Renal pelvis (tissue), 4 donors: ENCODE measurements around the gene RECQL5. TPM values are rescaled to one million over a fixed set of nuclear protein-coding genes. Genes with fewer than 3 reads are reported as not detected.
"Not testable (repeated sequence)": the region's sequence is repeated elsewhere in the genome, so short reads cannot be mapped to it uniquely, and the experiment has no call there.

Source experiments
- DNase-seq: peaks from one replicate; pipeline ENCODE4 v3.0.0-alpha.2; 2013
- polyA plus RNA-seq, 3 donors: library from polyadenylated mRNA; unstranded; fragments of 120-200 nt; gene quantifications; one replicate each; pipeline ENCODE4 v1.2.1, GENCODE V29; 2013; ENCODE audit not compliant: insufficient read length in 3 of 3

Gene RECQL5
- polyA plus RNA-seq, 3 donors, result 43.5 to 62.4 (median 55.2) TPM

DNA sequence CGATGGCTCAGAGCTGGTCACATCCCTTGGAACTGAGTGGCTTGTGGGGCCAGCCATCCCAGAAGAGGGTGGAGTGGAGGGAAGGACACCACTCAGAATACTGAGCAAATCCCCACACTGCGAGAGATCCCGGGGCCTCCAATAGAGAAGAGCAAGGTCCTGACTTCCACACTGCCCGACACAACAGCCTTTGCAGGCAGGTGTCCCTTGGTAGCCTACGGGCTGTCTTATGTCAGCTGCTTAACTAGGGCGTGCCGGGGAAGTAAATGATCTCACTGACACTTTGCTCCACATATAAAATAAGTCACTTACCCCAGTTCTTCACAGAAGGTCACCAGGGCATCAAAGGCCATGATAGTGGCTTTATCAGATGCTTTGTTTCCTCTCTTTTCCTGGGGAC is 16.1 kb downstream of the RECQL5 start:
- DNase-seq, result no peak

DNA sequence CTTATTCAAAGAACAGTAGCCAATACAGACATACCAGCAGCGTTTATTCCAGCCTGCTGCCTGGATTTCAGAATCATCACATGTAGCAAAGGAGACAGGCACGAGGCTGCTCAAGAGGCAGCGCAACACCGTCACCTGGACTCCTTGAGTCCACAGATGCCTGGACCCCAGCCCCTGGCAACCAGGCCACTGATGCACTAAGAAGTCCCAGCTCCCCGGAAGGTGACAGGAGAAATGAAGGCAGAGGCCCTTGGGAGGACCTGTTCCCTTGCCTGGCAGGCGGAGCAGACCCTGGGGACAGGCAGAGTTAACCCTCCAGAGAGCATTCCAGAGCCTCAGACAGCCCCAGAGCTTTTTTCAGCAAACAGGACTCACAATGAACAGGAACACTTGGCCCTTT is 17.3 kb downstream of the RECQL5 start:
- no peak for DNase-seq

DNA sequence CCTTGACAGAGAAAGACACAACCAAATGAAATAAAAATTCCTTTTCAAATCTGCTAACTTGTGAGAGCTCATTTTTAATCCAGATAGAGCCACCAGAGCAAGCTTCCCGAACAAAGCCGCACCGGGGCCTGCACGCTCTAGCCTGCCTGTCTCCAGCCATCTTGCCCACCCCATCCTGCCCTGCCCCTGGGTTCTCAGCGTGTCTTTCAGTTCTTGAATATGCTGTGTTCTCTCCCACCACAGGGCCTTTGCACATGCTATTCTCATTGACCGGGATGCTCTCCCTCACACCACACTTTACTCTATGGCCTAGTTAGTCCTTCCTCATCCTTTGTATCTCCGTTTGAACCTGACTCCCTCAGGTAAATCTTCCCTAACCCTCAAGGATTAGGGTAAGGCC is 19.0 kb downstream of the RECQL5 start:
- no peak for DNase-seq

DNA sequence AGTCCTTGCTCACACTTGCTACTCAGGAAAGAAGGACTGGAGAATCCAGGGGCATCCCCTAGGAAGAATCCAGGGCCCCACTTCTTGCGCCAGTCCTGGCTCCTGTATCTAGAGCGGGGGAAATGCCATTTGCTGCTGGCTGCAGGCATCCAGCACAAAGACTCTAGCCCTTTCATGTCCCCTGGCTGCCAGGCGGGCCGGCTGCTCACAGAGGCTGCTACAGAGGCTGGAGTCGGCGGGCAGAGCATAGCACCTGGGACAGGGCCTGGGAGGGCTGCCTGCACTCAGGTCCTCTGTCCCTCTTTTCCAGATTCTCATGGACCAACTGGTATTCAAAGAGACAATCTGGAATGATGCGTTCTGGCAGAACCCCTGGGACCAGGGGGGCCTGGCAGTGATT is 19.9 kb downstream of the RECQL5 start:
- no peak for DNase-seq

DNA sequence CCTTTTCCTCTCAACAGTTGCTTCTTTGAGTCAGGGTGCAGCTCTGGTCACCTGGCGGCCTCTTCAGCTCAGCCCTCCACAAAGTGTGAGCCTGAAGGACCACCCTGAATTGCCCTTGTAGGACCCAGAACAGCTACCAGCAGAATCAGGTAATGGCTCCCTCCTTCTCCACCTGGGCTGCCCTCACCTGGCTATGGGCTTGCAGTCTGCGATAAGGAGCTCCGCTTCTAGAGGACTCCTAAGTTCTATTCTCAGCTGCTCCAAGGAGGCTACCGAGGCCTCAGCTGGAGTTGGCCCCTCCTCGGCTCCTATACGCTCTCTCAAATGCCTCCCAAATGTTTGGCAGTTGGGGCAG is 20.3 kb downstream of the RECQL5 start:
- no peak for DNase-seq

DNA sequence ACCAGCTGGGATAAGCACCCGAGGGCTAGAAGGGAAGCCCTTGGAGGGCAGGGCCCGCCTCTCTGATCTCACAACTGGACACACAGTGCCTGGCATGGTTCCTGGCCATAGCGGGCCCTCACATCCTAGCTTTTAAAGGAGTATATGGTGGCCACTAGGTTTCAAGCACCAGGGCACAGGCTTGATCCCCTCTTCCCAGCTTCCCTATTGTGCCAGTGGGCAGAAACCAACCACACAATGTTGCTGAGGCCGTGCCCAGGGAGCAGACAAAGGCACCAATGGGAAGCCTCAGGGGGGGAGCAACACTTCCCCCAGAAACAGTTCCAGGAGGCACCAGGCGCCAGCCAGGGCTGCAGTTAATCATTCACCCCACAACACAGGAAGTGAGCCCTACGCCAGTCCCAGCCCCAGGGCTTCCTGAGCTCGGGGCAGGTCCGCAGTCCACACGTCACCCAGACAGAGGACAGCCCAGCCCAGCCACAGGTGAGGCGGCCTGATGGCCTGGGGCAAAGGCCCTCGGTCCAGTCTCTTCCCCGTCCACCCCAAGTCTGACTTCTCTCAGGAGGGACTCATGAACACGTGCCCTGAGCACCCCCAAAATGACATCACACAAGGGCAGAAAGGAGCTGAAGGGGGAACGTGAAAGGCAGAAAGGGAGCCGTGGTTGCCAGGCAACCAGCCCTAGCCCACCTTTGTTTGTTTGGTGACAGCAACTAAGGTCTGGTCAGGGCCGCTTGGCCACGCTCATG is 20.9 kb downstream of the RECQL5 start:
- DNase-seq, result peak; percentile 76

DNA sequence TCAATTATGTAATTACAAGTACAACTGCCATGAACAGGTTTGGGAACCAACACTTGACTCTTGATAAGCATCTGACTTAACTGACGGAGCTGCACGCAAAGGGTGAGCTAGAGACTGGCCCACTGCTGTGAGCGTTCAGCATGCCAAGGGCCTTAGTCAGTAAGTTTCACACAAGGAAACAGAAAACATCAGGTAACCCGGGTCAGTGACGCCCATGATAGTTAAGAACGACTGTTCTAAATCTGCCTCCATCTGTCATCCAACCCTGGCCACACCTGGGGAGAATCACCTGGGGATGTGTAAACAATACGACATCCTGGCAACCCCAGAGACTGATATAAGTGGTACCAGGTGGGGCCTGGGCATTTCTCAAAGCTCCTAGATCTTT is 21.5 kb downstream of the RECQL5 start:
- DNase-seq, result peak; percentile 46

DNA sequence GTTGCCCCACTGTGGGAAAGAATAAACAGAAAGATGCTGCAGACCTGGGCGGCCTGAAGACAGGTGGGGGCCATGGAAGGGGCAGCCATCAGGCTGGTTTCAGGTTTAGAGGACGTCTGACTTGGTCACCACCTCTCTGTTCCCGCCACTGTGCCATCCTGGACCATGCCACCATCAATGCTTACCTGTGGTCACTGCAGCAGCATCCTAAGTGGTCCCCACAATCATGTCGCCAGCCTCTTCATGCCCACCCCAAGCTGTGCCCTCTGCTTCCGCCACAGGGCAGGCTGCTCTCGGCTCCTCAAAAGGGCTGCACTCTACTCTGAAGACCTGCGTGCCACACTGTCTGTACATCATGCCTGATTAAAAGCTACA is 23.3 kb downstream of the RECQL5 start:
- DNase-seq, result no peak

DNA sequence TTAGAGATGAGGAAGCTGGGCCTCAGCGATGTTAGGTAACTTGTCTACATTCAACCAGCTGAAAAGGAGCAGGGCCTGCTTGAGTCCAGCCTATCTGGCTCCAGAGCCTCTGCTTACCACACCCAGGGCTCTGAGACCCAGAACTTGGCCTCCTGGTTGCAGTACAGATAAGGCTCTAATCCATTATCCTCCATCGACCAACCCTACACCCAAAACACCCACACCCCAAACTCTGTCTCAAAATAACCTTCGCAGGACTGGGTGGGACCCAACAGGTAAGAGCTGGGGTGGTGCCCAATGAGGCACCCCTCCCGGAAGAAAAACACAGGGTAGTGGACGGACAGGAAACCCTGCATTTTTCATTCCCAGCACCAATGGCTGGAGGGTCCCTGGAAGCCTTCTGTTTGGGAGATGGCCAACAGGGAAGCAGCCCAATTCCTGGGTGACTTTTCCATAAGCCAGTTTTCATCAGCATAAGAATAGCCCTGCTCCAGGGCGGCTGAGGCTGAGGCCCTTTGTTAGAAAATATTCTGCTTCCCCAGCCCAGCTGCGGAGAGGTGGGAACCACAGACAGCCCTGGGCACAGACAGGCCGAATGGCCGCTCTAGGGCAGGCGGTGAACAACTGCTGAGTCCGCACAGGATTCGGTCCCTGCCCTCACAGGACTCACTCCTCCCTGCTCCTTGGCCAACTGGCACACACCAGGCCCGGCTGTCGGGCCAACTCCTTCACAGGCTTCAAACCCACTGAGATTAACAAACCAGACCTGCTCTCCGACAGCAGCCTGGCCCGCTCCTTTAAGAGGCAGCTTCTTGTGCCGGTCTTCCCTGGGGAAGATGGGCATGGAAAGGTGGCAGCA is 23.9 kb downstream of the RECQL5 start:
- no peak for DNase-seq

DNA sequence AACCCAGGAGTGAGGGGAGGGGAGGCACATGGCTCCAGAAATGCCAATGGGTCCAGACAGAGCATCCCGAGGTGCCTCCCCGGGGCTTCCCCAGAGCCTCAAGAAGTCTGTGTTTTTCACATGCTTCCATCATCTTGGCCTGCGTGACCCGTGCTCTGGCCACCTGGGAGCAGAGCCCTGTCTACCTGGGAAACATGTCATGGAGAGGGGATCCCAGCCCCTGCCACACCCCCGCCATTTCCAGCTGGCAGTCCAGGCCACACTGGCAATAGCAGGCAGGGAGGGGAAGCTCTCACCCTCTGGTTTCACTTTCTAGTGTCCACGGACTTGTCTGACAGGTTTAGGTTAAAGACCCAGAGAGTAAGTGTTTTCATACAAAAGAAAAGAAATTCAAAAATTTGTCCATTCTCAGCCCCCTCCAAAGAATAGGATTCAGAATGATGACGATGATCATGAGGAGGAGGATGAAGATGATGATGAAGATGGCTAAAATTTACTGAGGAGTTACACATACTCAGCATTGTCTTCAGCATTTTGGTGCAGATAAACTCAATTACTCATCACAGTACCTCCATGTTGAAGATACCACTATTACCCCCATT is 24.7 kb downstream of the RECQL5 start:
- no peak for DNase-seq

DNA sequence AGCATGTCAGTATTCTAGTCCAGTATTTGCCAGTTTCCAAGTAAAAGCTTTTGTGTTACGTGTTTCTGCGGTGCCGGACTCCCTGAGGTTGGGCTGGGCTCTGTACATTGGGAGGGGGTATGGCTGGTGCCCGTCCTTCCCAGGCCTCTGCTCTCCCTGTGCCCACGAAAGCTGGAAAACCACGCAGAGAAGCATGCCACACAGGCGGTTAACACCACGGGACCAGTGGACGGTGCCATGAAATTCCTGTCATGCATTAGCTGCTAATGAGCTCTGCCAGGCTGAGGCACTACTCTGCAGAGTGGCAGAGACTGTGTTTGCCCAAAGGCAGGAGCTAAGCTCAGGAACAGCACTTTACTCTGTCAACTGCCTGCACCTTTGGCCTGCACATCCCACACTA is 25.6 kb downstream of the RECQL5 start:
- no peak for DNase-seq

DNA sequence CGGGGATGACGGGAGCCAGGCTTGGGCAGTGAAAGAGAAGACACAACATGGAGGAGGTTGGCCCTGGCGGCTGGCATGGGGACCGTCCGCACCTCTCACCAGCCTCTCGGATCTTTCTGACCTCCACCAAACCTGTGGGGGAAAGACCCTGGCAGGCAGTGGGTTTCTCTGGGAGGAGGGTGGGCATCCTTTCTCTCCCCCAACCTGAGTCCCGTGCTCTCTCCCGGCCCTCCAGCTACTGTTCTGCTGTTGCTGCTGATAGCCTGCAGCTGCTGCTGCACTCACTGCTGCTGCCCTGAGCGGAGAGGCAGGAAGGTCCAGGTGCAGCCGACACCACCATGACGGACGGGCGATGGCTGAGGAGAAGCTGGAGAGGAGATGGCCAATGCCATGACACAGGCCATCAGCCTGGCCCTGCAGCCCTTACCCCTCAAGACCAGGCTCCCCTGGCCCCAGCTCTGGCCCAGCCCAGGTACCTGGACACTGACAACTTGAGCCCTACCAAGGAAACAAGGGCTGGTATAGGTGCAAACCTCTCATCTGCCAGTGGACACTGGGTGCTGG is 26.3 kb downstream of the RECQL5 start:
- no peak for DNase-seq

DNA sequence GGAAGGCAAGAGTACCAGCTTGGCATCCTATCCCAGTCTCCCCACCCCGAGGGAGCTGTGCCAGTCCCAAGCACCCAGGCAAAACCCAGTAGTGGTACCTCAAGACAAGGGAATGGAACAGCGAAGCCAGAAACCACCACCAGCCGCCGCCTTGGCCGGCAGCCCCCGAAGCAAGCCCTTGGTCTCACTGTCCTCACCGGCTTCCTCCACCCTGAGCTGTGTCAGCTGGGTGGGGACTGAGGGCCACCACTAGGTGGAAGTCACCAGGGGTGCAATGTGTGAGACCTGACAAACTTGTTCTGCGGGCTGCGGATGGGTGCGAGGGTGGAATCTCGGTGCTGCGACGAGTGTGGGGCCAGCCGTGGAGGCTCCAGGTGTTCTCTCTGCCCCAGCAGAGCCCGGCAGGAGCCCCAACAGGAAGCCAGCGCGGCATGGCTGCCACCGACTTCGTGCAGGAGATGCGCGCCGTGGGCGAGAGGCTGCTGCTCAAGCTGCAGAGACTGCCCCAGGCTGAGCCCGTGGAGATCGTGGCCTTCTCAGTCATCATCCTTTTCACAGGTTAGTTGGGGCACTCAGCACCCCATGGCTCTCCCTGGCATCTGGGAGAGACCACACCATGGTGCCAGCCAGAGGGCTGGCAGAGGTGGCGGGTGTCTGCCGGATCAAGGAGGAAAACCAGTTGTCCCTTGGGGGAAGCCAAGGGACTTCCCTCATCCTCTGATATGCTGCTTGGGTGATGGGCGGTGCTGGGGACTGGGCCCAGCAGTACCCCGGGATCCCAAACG is 27.0 kb downstream of the RECQL5 start:
- peak; percentile 52 for DNase-seq

DNA sequence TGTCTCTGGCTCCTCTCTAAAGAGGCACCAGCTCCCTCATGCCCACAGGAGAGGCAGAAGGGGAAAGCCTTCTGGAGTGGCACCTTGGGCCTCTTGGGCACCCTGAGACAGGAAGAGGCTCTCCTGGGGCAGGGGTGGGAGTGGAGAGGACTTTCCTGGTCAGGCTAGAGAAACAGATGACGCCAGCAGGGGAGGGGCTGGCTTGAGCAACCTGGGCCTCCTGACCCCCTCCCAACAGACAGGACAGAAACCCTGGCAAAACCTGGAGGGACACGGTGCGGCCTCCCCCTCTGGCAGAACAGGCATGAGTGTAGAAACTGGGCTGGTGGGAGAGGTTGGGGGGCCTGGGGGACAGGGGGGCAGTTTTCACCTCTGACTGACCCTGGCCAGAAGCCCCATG is 27.6 kb downstream of the RECQL5 start:
- DNase-seq, result no peak

DNA sequence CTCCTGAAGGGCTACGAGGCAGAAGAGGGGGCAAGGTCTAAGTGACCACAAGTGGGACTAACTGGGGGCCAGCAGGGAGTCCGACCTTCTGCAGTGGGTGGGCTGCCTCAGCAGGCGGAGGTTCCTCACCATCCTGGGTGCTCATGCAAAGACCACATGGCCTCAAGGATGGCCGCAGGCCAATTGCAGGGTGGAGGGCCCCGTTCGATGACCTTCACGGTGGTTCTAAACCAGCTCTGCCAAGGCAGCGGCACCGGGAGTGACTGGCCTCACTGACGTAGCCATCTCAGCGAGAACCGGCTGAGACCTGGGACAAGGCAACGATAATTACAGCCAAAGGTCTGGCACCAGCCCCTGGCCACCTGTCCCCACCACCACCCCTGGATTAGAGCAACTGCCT is 28.1 kb downstream of the RECQL5 start:
- DNase-seq, result no peak

DNA sequence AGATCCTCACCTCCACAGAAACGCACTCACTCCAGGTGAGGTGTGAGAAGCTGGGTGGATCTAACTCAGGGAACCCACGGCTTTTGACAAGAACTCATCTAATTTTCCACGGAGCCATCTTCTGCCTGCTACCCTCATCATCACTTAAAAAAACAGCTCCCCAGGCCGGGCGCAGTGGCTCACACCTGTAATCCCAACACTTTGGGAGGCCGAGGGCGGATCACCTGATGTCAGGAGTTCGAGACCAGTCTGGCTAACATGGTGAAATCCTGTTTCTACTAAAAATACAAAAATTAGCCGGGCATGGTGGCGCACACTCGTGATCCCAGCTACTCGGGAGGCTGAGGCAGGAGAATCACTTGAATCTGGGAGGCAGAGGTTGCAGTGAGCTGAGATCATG is 28.9 kb downstream of the RECQL5 start:
- DNase-seq, result not testable (repeated sequence)

DNA sequence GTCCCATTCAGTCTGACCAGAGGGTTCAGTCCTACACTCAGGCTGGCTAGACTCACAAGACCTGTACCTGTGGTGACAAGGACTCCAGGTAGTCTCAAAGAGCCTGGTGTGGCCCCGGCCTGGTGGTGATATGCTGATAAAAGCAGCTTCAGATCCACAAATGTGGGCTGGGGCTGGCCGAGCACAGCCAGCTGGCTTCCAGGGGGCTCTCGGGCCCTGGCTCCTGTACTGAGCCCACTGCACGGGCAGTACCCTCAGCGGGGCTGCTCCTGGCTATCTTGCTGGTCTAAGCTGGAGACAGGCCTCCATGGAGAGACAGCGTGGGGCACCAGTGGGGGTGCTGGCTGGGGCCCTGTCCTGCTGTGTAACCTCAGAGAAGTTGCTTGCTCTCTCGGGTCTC is 29.4 kb downstream of the RECQL5 start:
- no peak for DNase-seq

DNA sequence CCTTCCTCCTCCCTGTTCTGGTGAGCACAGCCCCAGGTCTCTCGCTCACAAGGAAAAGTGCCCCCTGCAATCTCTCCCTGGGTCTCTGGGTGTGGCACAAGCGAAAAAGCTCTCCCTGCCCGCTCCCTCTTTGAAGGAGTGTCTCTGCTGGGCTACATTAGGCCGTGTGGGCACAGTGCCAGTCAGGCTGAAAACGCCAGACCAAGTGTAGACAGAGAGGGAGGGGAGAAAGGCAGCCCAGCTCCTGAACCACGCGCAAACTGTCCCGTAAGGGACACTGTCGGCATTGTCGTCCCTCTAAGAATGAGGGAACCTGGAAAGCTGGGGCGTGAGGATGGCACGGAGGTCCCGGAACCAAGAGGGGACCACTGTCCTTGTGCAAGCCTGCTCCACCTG is 29.8 kb downstream of the RECQL5 start:
- DNase-seq, result no peak

DNA sequence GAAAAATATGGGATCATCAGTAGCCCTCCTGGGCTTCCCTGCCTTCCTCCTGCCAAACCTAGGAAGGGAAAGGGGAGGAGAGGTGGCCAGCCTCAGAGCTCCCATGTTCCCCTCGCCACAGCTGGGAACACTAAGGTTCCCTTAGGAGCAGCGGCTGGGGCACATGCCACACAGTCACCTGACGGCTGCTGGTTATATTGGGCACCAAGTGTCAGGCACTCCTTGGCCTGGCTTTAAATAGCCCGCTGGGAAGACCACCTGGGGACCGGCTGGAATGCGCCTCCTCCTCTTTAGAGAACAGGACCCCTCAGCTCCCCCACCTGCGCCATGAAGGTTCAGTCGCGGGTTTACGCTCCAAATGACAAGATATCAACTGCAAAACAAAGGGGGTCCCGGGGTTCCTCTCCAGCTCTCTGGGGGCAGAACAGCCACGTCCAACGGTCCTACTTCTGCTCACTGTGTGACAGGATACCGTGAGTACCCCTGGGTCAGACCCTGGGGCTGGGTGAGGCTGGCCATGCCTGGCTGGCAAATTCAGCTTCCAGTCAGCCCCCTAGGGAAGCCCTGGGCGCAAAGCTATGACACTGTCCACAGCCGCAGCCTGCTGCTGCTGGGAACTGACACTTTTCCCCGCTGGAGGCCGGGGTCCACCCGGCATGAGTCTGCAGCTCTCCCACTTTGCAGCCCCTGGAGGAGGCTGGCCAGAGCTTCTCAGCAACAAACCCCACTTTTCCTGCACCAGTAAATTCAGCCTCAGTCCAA is 30.4 kb downstream of the RECQL5 start:
- DNase-seq, result no peak

DNA sequence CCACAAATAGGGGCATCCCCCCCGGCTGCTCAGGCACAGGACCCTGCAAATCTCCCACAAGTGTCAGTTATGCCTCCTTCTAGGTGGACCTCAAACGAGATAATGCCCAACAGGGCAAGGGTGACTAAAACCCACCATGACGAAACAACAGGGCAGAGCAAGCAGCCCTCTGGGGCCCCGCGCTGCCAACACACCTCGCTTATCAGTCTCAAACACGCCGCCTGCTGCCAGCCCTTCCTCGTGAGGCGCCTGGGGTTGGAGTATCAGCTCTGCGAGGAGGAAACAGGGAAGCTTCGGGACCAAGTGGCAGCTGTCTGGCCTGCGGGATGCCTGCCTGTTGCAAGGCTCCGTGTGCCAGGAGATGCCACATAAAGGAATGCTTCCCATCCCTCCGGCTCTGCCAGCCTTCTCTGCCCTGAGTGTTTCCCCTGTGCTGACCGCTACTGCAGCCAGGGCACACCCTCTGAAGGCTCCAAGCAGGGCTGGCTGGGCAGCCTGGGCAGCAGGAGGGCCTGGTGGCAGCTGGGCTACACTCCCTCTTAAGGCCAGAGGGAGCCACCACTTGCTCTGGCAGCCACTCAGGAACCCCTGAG is 31.2 kb downstream of the RECQL5 start:
- no peak for DNase-seq
